MM.1S (cell line): ENCODE results near the gene ATAD3A.

Source experiments
- CTCF ChIP-seq: fragments of 300-600 bp; sonication (generic); IDR thresholded peaks from 2 replicates; pipeline ENCODE4 v1.5.1; 2016; ENCODE audit warnings: antibody characterized with exemption, low read length, mixed read lengths
- EZH2 ChIP-seq: fragments of 300-600 bp; sonication (generic); optimal IDR thresholded peaks from 2 replicates; pipeline ENCODE3; 2017; ENCODE audit warnings: low read depth, mild to moderate bottlenecking, antibody characterized with exemption, low read length, mixed read lengths

GRCh38 chr1:1539310-1540089, 27.5 kb downstream of the ATAD3A start:
- no peak for TF ChIP-seq CTCF
- no peak for TF ChIP-seq EZH2
